GM21447 (cell line): Measurements from ENCODE around the gene SSX4.
"Not testable (repeated sequence)": the region's sequence is repeated elsewhere in the genome, so short reads cannot be mapped to it uniquely, and the experiment has no call there.

Source experiments
- ATAC-seq: cut with Tn5 transposase; IDR thresholded peaks from one replicate; pipeline ENCODE4 v1.9.1; 2021; ENCODE audit not compliant: unreplicated experiment

SSX4 gene, protein sequence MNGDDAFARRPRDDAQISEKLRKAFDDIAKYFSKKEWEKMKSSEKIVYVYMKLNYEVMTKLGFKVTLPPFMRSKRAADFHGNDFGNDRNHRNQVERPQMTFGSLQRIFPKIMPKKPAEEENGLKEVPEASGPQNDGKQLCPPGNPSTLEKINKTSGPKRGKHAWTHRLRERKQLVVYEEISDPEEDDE

DNA sequence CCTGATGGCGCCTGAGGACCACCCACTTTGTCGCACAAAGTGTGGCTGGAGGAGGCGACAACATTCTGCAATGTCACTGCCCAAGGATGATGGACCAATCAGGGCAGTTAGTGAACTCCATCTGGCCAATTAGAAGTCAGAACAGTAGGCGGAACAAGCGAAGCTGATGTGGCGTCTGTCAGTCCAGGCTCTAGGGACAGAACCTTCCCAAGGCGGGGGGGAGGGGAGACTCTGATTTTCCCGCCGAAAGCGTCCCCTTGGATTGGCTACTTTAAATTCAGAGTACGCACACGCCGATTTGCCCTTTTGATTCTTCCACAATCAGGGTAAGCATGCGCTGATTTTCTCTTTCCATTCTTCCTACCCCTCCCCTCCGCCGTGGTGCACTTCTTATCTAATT lies at the start of gene SSX4:
TSS of gene SSX4 (plus strand) at position 301 of the 400 bp plus-strand sequence. CDS start 515 bp downstream, outside the sequence.
- not testable (repeated sequence) for ATAC-seq

DNA sequence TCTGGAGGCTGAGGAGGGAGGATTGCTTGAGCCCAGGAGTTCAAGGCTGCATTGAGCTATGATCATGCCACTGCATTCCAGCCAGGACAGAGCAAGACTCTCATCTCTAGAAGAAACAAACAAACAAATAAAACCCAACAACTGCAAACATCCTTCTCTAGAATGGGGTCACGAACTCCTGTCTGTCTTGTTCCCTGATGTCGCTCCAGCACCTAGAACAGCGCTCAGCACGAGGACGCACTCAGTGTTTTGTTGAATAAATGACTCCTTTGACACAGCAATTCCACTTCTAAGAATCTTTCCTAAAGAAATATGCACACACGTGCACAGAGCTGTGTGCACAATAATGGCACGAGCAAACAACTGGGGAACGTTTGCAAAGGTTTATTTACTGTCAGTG lies 37.3 kb upstream of the SSX4 start:
- not testable (repeated sequence) for ATAC-seq

DNA sequence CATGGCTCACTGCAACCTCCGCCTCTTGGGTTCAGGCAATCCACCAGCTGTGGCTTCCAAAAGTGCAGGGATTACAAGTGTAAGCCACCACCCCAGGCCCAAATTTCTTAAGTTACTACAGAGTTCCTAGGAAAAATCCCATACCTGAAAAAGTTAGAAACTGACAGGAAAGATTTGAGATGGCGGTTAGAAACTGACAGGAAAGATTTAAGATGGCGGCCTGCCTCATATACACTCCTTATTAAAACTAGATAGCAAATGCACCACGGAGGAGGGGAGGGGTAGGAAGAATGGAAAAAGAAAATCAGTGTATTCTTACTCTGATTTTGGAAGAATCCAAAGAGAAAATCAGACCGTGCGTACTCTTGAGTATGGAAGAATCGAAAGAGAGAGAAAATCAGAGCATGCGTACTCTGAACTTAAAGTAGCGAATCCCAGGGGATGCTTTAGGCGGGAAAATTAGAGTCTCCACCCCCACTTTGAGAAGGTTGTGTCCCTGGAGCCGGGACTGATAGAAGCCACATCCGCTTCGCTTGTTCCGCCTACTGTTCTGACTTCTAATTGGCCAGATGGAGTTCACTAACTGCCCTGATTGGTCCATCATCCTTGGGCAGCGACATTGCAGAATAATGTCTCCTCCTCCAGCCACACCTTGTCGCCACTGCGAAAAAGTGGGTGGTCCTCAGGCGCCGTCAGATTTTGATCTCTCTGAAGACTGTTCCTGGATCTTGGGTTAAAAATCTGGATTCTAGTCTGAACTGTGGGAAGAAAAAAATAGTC lies 26.8 kb upstream of the SSX4 start, which contains the start of gene SSX3:
TSS of gene SSX3 (minus strand) at position 389 of the 780 bp plus-strand sequence. CDS start 1,454 bp downstream, outside the sequence.
- not testable (repeated sequence) for ATAC-seq

DNA sequence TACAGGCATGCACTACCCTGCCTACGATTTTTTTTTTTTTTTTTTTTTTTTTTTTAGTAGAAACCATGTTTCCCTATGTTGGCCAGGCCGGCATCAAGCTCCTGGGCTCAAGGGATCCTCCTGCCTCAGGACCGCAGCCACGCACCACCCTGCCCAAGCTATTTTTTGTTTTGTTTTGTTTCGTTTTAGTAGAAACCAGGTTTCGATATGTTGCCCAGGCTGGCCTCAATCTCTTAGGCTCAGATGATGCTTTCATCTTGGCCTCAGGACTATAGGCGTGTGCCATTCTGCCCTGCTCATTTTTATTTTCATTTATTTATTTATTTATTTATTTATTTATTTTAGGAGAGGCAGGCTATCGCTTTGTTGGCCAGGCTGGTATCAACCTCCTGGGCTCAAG lies 25.7 kb upstream of the SSX4 start:
- ATAC-seq: no peak

DNA sequence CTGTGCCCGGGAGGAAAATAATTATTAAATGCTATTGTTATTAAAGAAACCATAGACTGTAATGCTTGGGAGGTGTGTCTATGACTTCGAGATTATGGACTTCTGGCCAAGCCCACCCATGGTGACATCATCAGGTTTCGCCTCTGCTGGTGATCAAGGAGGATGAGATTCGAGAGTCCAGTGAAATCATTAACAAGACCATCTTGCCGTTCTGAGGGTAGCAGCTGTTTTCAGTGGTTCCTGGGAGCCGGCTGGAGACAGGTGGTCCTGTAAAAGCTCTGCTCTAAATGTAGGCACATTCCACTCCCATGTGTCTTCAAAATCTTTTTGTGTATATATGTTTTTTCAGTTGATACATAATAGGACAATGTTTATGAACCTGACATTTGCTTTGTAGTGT lies 24.1 kb upstream of the SSX4 start:
- ATAC-seq: not testable (repeated sequence)

DNA sequence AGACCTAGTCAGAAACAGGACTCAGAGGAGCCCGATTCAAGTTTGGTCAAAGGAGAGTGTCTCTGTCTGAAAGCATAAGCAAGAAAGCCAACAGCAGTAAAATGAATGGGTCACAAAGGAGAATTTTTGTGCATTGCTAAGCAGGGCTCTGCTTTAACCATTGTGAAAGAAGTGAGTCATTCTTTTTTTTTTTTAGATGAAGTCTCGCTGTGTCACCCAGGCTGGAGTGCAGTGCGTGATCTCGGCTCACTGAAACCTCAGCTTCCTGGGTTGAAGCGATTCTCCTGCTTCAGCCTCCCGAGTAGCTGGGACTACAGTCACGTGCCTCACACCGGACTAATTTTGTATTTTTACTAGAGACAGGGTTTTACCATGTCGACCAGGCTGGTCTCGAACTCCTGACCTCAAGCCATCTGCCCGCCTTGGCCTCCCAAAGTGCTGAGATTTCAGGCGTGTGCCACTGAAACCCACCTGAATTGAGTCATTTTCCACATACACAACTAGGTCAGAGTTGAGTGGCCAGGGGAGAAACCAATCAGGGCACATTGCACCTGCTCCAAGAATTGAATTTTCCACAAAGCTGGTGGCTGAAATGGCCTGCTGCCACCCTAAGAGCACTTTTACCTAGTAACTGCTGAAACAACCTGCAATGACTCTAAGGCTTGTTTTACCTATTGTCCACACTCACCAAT lies 15.5 kb upstream of the SSX4 start:
- ATAC-seq: not testable (repeated sequence)

DNA sequence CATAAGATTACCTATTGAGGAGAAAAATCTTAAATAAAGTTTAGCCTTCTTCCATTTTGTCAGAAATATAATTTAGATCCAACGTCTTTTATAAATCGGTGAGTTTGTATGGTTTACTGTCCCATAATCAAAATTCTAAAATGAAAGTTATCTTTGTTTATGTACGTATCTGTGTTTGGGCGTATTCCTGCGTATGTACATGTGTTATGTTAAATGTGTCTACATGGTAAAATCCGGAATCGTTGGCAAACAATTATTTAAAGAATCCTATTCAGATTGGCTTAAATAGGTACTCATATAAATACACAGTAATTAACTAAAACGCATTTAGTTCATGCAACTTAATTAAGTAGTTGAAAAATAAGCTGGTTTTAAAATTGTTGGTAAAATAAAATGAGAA lies 12.9 kb upstream of the SSX4 start:
- not testable (repeated sequence) for ATAC-seq

DNA sequence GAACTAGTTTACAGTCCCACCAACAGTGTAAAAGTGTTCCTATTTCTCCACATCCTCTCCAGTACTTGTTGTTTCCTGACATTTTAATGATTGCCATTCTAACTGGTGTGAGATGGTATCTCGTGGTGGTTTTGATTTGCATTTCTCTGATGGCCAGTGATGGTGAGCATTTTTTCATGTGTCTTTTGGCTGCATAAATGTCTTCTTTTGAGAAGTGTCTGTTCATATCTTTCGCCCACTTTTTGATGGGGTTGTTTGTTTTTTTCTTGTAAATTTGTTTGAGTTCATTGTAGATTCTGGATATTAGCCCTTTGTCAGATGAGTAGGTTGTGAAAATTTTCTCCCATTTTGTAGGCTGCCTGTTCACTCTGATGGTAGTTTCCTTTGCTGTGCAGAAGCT lies 13.6 kb downstream of the SSX4 start:
- not testable (repeated sequence) for ATAC-seq

DNA sequence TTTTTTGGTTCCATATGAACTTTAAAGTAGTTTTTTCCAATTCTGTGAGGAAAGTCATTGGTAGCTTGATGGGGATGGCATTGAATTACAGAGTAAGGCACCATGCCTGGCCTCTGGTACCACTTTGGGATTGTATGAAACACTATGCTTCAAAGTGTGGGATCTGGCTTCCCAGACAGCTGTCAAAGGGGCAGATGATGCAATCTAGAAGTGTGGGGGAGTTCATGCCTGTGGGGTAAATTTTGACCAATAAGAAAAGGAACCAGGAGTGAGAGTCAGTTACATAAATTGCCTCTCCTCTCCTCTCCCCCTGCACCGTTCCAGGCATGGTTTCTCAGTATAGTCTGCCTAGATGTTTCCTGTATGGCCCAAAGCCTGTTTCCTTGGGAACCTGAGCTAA lies 14.5 kb downstream of the SSX4 start:
- ATAC-seq: not testable (repeated sequence)

DNA sequence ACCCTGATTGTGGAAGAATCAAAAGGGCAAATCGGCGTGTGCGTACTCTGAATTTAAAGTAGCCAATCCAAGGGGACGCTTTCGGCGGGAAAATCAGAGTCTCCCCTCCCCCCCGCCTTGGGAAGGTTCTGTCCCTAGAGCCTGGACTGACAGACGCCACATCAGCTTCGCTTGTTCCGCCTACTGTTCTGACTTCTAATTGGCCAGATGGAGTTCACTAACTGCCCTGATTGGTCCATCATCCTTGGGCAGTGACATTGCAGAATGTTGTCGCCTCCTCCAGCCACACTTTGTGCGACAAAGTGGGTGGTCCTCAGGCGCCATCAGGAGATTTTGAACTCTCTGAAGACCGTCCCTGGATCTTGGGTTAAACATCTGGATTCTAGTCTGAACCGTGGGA lies 28.5 kb downstream of the SSX4 start, which contains the start of gene SSX4B:
TSS of gene SSX4B (minus strand) at position 101 of the 400 bp plus-strand sequence. CDS start 588 bp downstream, outside the sequence.
- not testable (repeated sequence) for ATAC-seq

DNA sequence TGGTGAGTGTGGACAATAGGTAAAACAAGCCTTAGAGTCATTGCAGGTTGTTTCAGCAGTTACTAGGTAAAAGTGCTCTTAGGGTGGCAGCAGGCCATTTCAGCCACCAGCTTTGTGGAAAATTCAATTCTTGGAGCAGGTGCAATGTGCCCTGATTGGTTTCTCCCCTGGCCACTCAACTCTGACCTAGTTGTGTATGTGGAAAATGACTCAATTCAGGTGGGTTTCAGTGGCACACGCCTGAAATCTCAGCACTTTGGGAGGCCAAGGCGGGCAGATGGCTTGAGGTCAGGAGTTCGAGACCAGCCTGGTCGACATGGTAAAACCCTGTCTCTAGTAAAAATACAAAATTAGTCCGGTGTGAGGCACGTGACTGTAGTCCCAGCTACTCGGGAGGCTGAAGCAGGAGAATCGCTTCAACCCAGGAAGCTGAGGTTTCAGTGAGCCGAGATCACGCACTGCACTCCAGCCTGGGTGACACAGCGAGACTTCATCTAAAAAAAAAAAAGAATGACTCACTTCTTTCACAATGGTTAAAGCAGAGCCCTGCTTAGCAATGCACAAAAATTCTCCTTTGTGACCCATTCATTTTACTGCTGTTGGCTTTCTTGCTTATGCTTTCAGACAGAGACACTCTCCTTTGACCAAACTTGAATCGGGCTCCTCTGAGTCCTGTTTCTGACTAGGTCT lies 43.8 kb downstream of the SSX4 start:
- ATAC-seq: not testable (repeated sequence)

DNA sequence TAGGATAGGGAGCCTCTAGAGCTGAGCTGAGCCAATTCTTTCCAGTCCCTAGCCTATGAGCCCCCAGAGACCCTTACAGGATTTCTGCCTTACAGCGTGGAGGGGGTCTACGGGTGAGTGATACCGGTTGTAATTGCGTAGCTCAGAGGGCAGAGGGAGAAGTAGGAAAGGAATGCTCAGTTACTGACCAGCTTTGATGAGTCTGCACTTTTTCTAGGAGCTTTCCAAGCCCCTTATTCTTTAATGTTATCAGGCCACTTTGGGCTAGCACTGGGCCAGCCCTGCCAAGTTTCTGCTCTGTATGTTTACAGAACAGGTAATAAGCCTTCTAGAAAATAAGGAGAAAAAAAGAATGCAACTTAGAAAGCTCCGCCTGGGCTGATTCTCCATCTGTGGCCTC lies 46.3 kb downstream of the SSX4 start:
- ATAC-seq: not testable (repeated sequence)

DNA sequence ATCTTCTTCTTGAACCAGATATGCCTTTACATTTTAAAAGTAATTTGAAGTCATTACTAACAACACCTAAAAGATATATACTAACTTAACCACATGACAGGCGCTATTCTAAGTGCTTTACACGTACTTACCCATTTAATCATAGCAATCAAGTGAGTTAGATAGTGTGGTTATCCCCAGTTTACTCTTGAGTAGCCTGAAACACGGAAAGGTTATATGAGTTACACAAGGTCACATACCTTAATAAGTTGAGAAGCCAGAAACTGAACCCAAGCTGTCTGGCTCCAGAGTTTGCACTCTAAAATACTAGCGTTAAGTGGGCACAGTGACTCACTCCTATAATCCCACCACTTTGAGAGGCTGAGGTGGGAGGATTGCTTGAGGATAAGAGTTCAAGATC lies 46.8 kb downstream of the SSX4 start:
- not testable (repeated sequence) for ATAC-seq

DNA sequence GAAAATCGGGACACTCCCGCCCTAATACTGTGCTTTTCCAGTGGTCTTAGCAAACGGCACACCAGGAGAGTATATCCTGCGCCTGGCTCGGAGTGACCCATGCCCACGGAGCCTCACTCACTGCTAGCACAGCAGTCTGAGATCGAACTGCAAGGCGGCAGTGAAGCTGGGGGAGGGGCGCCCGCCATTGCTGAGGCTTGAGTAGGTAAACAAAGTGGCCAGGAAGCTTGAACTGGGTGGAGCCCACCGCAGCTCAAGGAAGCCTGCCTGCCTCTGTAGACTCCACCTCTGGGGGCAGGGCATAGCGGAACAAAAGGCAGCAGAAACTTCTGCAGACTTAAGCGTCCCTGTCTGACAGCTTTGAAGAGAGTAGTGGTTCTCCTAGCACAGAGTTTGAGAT lies 50.4 kb downstream of the SSX4 start:
- not testable (repeated sequence) for ATAC-seq
